Uterus (tissue), 4 donors: ENCODE measurements around the gene CCL1. TPM values are rescaled to one million over a fixed set of nuclear protein-coding genes. Genes with fewer than 3 reads are reported as not detected.

ENCODE experiments used
- DNase-seq, 2 donors: peaks; one replicate each; pipeline ENCODE4 v3.0.0-alpha.2; 2019 to 2020
- H3K27ac ChIP-seq, 2 donors: fragments of 200-600 bp; sonication (generic); 1 replicate in 1 of 2; 2 replicates in 1 of 2; pipeline ENCODE4 v1.5.1; 2016 to 2018
- H3K27me3 ChIP-seq, 2 donors: fragments of 200-600 bp; sonication (generic); one replicate each; pipeline ENCODE4 v1.5.1; 2018 to 2019; ENCODE audit warnings: control low read depth in 1 of 2
- H3K36me3 ChIP-seq, 2 donors: fragments of 200-600 bp; sonication (generic); one replicate each; pipeline ENCODE4 v1.5.1; 2019; ENCODE audit warnings: control low read depth in 1 of 2
- H3K4me1 ChIP-seq, 2 donors: fragments of 200-600 bp; sonication (generic); one replicate each; pipeline ENCODE4 v1.5.1; 2018 to 2019; ENCODE audit warnings: control low read depth in 1 of 2
- H3K4me3 ChIP-seq, 2 donors: fragments of 200-600 bp; sonication (generic); 1 replicate in 1 of 2; 2 replicates in 1 of 2; pipeline ENCODE4 v1.5.1; 2018 to 2019; ENCODE audit warnings: mild to moderate bottlenecking in 1 of 2
- H3K9me3 ChIP-seq, 2 donors: fragments of 200-600 bp; sonication (generic); one replicate each; pipeline ENCODE4 v1.5.1; 2019; ENCODE audit warnings: control low read depth in 1 of 2
- POLR2A ChIP-seq, 2 donors: fragments of 450-650 bp; IDR thresholded peaks; one replicate each; pipeline ENCODE4 v1.6.1; 2016; ENCODE audit warnings: antibody characterized with exemption in 2 of 2, mild to moderate bottlenecking in 1 of 2, moderate library complexity in 1 of 2
- intact Hi-C: fragments of 100-400 bp; cut with DNase I; formaldehyde crosslinking; loops from one replicate; pipeline ENCODE4 v1.15.1; 2023; ENCODE audit warnings: low total_unique reads
- total RNA-seq, 4 donors: library from RNA; depleted of rRNA in 3 of 4; stranded (reverse); fragments of >200 nt in 3 of 4; gene quantifications; one replicate each; pipeline versions ENCODE4 v1.1.0 to v1.2.4, GENCODE V29; 2014 to 2023
- TF ChIP-seq, protein P1 (sequence below), 4 experiments: fragments of 200-600 bp in 2 of 4; fragments of 450-650 bp in 2 of 4; sonication (generic) in 2 of 4; IDR thresholded peaks; one replicate each; pipeline ENCODE4 v1.5.1; 2016 to 2019; ENCODE audit warnings: antibody characterized with exemption in 4 of 4, mild to moderate bottlenecking in 2 of 4, moderate library complexity in 1 of 4
- donor health status: DM: yes; HTN: yes; CAD: no.

The CCL1 gene
- total RNA-seq, 4 donors from 2014 or later = not detected

GRCh38 chr17:34383216-34383615 is 20.2 kb upstream of the CCL1 start:
- no peaks in the 10 kb centered on the region for H3K36me3 ChIP-seq
- H3K27me3 ChIP-seq = no peaks in the 10 kb centered on the region
- H3K4me3 ChIP-seq = no peak overlapping the region
- TF ChIP-seq, protein P1, sequence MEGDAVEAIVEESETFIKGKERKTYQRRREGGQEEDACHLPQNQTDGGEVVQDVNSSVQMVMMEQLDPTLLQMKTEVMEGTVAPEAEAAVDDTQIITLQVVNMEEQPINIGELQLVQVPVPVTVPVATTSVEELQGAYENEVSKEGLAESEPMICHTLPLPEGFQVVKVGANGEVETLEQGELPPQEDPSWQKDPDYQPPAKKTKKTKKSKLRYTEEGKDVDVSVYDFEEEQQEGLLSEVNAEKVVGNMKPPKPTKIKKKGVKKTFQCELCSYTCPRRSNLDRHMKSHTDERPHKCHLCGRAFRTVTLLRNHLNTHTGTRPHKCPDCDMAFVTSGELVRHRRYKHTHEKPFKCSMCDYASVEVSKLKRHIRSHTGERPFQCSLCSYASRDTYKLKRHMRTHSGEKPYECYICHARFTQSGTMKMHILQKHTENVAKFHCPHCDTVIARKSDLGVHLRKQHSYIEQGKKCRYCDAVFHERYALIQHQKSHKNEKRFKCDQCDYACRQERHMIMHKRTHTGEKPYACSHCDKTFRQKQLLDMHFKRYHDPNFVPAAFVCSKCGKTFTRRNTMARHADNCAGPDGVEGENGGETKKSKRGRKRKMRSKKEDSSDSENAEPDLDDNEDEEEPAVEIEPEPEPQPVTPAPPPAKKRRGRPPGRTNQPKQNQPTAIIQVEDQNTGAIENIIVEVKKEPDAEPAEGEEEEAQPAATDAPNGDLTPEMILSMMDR (IDR thresholded peaks at IDR 0.05) = no peak
- no peak for TF ChIP-seq POLR2A (IDR thresholded peaks at IDR 0.05)
- H3K9me3 ChIP-seq = no peaks in the 10 kb centered on the region
- H3K27ac ChIP-seq = no peak overlapping the region
- no peak for DNase-seq
- intact Hi-C loops = no loop called here
- no peaks in the 10 kb centered on the region for H3K4me1 ChIP-seq

DNA sequence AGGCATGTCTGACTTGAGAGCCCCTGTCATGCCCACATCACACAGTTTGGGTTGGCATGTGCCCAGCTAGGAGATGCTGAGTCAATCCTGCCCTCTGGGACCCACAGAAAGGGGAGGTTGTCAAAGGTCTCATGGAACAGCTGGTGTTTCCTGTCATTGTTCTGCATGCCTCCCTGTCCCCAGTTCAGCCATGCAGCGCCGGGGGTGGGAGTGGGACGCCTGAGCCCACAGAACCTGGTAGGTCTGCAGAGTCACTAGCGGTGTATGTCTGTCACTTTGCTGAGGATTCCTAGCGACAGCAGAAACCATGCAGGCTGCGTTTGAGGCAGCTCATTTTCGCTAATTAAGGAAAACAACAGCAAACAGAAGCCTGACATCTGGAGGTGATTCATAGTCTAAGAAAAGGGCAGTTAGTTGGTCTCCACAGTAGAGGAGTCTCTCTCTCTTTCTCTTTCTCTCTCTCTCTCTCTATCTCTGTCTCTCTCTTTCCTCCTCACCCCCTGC is 19.6 kb upstream of the CCL1 start:
- intact Hi-C loops = no loop called here
- H3K27ac ChIP-seq = no peak overlapping the region
- TF ChIP-seq, protein P1 (IDR thresholded peaks at IDR 0.05) = no peak
- TF ChIP-seq POLR2A (IDR thresholded peaks at IDR 0.05) = no peak
- H3K4me1 ChIP-seq = no peaks in the 10 kb centered on the region
- no peak for DNase-seq
- no peaks in the 10 kb centered on the region for H3K27me3 ChIP-seq
- H3K36me3 ChIP-seq = no peaks in the 10 kb centered on the region
- no peaks in the 10 kb centered on the region for H3K9me3 ChIP-seq
- H3K4me3 ChIP-seq = no peak overlapping the region

DNA sequence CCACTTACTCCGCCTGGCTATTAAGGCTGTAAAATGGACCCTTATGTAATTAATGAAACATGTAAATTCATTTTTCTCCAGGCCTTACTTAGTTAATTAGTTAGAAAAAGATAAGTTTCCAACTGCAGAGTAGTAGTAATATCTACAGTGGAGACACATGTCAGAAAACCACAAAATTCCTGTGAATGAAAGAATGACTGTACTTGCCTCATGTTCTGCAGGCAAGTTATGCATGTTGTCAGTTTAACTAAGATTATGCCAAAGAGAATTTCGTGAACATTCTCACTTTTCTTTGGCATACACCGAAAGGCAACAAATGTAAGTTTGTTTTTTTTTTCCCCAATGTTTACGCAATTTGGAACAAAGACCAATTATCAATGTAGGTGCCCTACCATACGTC is 16.8 kb upstream of the CCL1 start:
- no peaks in the 10 kb centered on the region for H3K27me3 ChIP-seq
- no peak overlapping the region for H3K4me3 ChIP-seq
- H3K36me3 ChIP-seq = no peaks in the 10 kb centered on the region
- no peak for TF ChIP-seq POLR2A (IDR thresholded peaks at IDR 0.05)
- TF ChIP-seq, protein P1 (IDR thresholded peaks at IDR 0.05) = no peak
- no peaks in the 10 kb centered on the region for H3K4me1 ChIP-seq
- H3K27ac ChIP-seq = no peak overlapping the region
- intact Hi-C loops = no loop called here
- no peak for DNase-seq
- no peaks in the 10 kb centered on the region for H3K9me3 ChIP-seq

GRCh38 chr17:34378664-34379101 is 15.7 kb upstream of the CCL1 start:
- no peaks in the 10 kb centered on the region for H3K27me3 ChIP-seq
- intact Hi-C loops = no loop called here
- no peaks in the 10 kb centered on the region for H3K9me3 ChIP-seq
- DNase-seq = no peak
- no peak overlapping the region for H3K27ac ChIP-seq
- no peak overlapping the region for H3K4me3 ChIP-seq
- no peaks in the 10 kb centered on the region for H3K36me3 ChIP-seq
- TF ChIP-seq POLR2A (IDR thresholded peaks at IDR 0.05) = no peak
- TF ChIP-seq, protein P1 (IDR thresholded peaks at IDR 0.05) = no peak
- H3K4me1 ChIP-seq = no peaks in the 10 kb centered on the region

DNA sequence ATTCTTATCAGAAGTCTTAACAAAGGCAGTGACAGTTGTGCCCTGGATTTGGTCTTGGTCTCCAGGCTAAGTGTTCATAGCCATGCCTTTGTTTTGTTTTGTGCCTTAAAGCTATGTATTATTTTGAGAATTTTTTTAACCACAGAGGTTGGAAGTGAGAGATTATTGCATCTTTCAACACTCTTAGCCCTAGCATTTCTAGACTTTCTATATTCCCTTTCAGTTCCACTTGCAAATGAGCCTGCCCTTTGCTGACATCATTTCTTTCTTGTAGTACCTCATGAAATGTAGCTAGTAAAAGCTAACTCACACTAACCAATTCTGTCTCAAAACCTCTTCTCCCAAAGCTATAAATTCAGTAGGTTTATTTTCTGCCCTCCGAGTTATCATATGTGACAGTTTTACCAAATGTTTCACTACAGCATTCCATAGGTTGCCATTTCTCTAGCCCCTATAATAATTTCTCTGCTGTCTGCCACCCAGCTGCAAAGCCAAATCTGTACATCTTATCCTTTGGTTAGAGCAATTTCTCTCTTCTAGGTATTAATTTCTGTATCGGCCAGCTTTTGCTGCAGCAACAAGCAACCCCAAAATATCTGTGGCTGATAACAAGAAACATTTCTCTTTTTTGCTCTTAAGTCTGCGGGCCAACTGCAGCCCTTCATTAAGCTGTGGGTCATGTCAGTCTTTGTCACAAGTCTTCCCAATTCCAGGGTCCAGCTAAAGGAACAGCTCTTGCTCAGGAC is 14.2 kb upstream of the CCL1 start:
- Histone ChIP-seq H3K4me1 (no peaks in the 10 kb centered on the region), H3K27ac (no peak overlapping the region), H3K9me3 (no peaks in the 10 kb centered on the region), H3K36me3 (no peaks in the 10 kb centered on the region), H3K4me3 (no peak overlapping the region), H3K27me3 (no peaks in the 10 kb centered on the region)
- no peak for DNase-seq
- intact Hi-C loops = no loop called here
- no peak for TF ChIP-seq POLR2A (IDR thresholded peaks at IDR 0.05)
- TF ChIP-seq, protein P1 (IDR thresholded peaks at IDR 0.05) = no peak
